Neural cell (in vitro differentiated cells): ENCODE data around the gene SSBP3.
"Not testable (repeated sequence)": the region's sequence is repeated elsewhere in the genome, so short reads cannot be mapped to it uniquely, and the experiment has no call there.

Experiments used
- CTCF ChIP-seq: fragments of 450-650 bp; IDR thresholded peaks from 2 replicates; pipeline ENCODE4 v1.5.1; 2014; ENCODE audit warnings: antibody characterized with exemption, mild to moderate bottlenecking, moderate library complexity; ENCODE audit not compliant: poor library complexity, severe bottlenecking
- EP300 ChIP-seq: fragments of 450-650 bp; conservative IDR thresholded peaks from 2 replicates; pipeline ENCODE4 v1.6.1; 2014; ENCODE audit warnings: antibody characterized with exemption, mild to moderate bottlenecking, moderate library complexity; ENCODE audit not compliant: poor library complexity, severe bottlenecking
- EZH2 ChIP-seq: fragments of 200-600, 300-800 bp; shearing (Covaris generic), sonication (generic); IDR thresholded peaks from 2 replicates; pipeline ENCODE4 v1.6.1; 2014; ENCODE audit warnings: antibody characterized with exemption, low read length, borderline replicate concordance, mild to moderate bottlenecking; ENCODE audit not compliant: insufficient read depth, poor library complexity, severe bottlenecking
- MXI1 ChIP-seq: fragments of 450-650 bp; conservative IDR thresholded peaks from 2 replicates; pipeline ENCODE4 v1.6.1; 2014; ENCODE audit warnings: antibody characterized with exemption, mild to moderate bottlenecking; ENCODE audit not compliant: poor library complexity, severe bottlenecking
- RAD21 ChIP-seq: fragments of 450-650 bp; conservative IDR thresholded peaks from 2 replicates; pipeline ENCODE4 v1.6.1; 2014; ENCODE audit warnings: antibody characterized with exemption, mild to moderate bottlenecking, moderate library complexity
- REST ChIP-seq: IDR thresholded peaks from 2 replicates; pipeline ENCODE4 v1.6.1; 2012; ENCODE audit warnings: borderline replicate concordance
- SMC3 ChIP-seq: fragments of 450-650 bp; conservative IDR thresholded peaks from 2 replicates; pipeline ENCODE4 v1.6.1; 2014; ENCODE audit warnings: antibody characterized with exemption, mild to moderate bottlenecking, moderate library complexity; ENCODE audit not compliant: poor library complexity

DNA sequence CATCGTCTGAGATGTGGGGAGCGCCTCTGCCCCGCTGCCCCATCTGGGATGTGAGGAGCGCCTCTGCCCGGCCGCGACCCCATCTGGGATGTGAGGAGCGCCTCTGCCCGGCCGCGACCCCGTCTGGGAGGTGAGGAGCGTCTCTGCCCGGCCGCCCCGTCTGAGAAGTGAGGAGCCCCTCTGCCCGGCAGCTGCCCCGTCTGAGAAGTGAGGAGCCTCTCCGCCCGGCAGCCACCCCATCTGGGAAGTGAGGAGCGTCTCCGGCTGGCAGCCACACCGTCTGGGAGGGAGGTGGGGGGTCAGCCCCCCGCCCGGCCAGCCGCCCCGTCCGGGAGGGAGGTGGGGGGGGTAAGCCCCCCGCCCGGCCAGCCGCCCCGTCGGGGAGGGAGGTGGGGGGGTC, 173.0 kb downstream of the SSBP3 start:
- not testable (repeated sequence) for TF ChIP-seq EZH2, EP300, REST, CTCF, RAD21, MXI1, SMC3
